OCI-LY7 (cell line): ENCODE measurements around the gene CLTRN. TPM values are rescaled to one million over a fixed set of nuclear protein-coding genes. Genes with fewer than 3 reads are reported as not detected.

Experiments
- BruUV-seq: library from RNA; stranded (reverse); fragments of 400-500 nt; replicated peaks from 2 replicates; lab custom pipeline; 2021; lab: Mats Ljungman, UMichigan
- CTCF ChIA-PET: fragments of 300-600 bp; sonication (Branson Sonifier 250); formaldehyde crosslinking; loops from one replicate; lab custom pipeline; 2022; ENCODE audit warnings: antibody characterized with exemption; ENCODE audit not compliant: unreplicated experiment; lab: Charles Lee
- POLR2A ChIA-PET: fragments of 300-600 bp; sonication (Branson Sonifier 250); formaldehyde crosslinking; loops from one replicate; lab custom pipeline; 2022; ENCODE audit warnings: antibody characterized with exemption; lab: Charles Lee
- DNase-seq: peaks from one replicate; pipeline ENCODE4 v3.0.0-alpha.2; 2015; ENCODE audit warnings: low spot score
- H2AFZ ChIP-seq: fragments of 200-600 bp; sonication (generic), shearing (Covaris generic); 2 replicates; pipeline ENCODE4 v1.6.1; 2014; ENCODE audit warnings: mild to moderate bottlenecking, antibody characterized with exemption, low read length, moderate library complexity
- H3K27ac ChIP-seq: fragments of 200-600 bp; sonication (generic); 2 replicates; pipeline ENCODE4 v1.5.1; 2014; ENCODE audit warnings: mixed run types, low read depth, mild to moderate bottlenecking, moderate library complexity, low read length, inconsistent platforms; ENCODE audit not compliant: poor library complexity, severe bottlenecking
- H3K36me3 ChIP-seq: fragments of 200-600 bp; sonication (generic); 2 replicates; pipeline ENCODE4 v1.6.1; 2014; ENCODE audit warnings: mild to moderate bottlenecking, antibody characterized with exemption, low read length, moderate library complexity, mixed read lengths; ENCODE audit not compliant: insufficient read depth
- H3K4me1 ChIP-seq: fragments of 200-600 bp; sonication (generic); 2 replicates; pipeline ENCODE4 v1.5.1; 2014; ENCODE audit warnings: mild to moderate bottlenecking, low read length; ENCODE audit not compliant: insufficient read depth, poor library complexity, severe bottlenecking
- H3K4me2 ChIP-seq: fragments of 200-600 bp; sonication (generic); 2 replicates; pipeline ENCODE4 v1.6.1; 2014; ENCODE audit warnings: mild to moderate bottlenecking, low read length
- H3K4me3 ChIP-seq: fragments of 200-600 bp; sonication (generic); 2 replicates; pipeline ENCODE4 v1.5.1; 2014; ENCODE audit warnings: mild to moderate bottlenecking, low read depth, low read length; ENCODE audit not compliant: poor library complexity, severe bottlenecking
- H3K79me2 ChIP-seq: fragments of 200-600 bp; sonication (generic); 2 replicates; pipeline ENCODE4 v1.6.1; 2016; ENCODE audit warnings: low read depth, mild to moderate bottlenecking, low read length, moderate library complexity, mixed read lengths; ENCODE audit not compliant: insufficient read depth
- H3K9me2 ChIP-seq: fragments of 200-600 bp; sonication (generic); 2 replicates; pipeline ENCODE4 v1.6.1; 2016; ENCODE audit warnings: mild to moderate bottlenecking, low read length, mixed read lengths; ENCODE audit not compliant: insufficient read depth
- H3K9me3 ChIP-seq: fragments of 200-600 bp; sonication (generic); 2 replicates; pipeline ENCODE4 v1.6.1; 2014; ENCODE audit warnings: mild to moderate bottlenecking, mixed run types, low read length, mixed read lengths
- H4K20me1 ChIP-seq: fragments of 200-600 bp; sonication (generic); 2 replicates; pipeline ENCODE4 v1.6.1; 2014; ENCODE audit warnings: mild to moderate bottlenecking, antibody characterized with exemption, low read length, moderate library complexity, mixed read lengths; ENCODE audit not compliant: insufficient read depth
- CTCF ChIP-seq: fragments of 200-600 bp; sonication (generic); conservative IDR thresholded peaks from 2 replicates; pipeline ENCODE4 v1.5.1; 2014; ENCODE audit warnings: mild to moderate bottlenecking, antibody characterized with exemption, low read length, moderate library complexity, mixed read lengths
- EZH2phosphoT487 ChIP-seq: fragments of 200-600 bp; sonication (generic); IDR thresholded peaks from 2 replicates; pipeline ENCODE4 v1.6.1; 2018; ENCODE audit warnings: low read depth, borderline replicate concordance, mild to moderate bottlenecking, mixed run types, antibody characterized with exemption, low read length, moderate library complexity, mixed read lengths
- intact Hi-C: fragments of 100-400 bp; cut with micrococcal nuclease; formaldehyde crosslinking; loops from one replicate; pipeline ENCODE4 v1.10.0; 2022; ENCODE audit not compliant: unreplicated experiment
- total RNA-seq, 2 experiments: library from RNA; depleted of rRNA in 1 of 2; stranded (reverse); fragments of >200 nt in 1 of 2; shearing (Covaris generic) in 1 of 2; gene quantifications; 2 replicates each; pipeline ENCODE4 v1.2.3, GENCODE V29; 2014 to 2022

Gene CLTRN
- total RNA-seq, 2 experiments from 2014 or later, result not detected

GRCh38 chrX:15702488-15703371 is 38.1 kb upstream of the CLTRN start:
- H3K4me2 ChIP-seq, result no peak overlapping the region
- no peaks in the 10 kb centered on the region for H4K20me1 ChIP-seq
- H3K4me1 ChIP-seq, result no peaks in the 10 kb centered on the region
- ChIA-PET CTCF (no interaction called here), POLR2A (interaction anchor here (0.6 kb wide), 1 partner anchor 103 kb away, joined by 3 read pairs; no protein-coding TSS in a partner anchor)
- no peak overlapping the region for H2AFZ ChIP-seq
- intact Hi-C loops, result no loop called here
- no peaks in the 10 kb centered on the region for H3K79me2 ChIP-seq
- DNase-seq, result no peak
- no TSS peak for BruUV-seq
- no peaks in the 10 kb centered on the region for H3K9me3 ChIP-seq
- H3K36me3 ChIP-seq, result peaks cover 20% of the 10 kb centered on the region
- TF ChIP-seq CTCF (no peak), EZH2phosphoT487 (no peak)
- H3K27ac ChIP-seq, result no peak overlapping the region
- H3K9me2 ChIP-seq, result no peaks in the 10 kb centered on the region
- no peak overlapping the region for H3K4me3 ChIP-seq

GRCh38 chrX:15696516-15696915 is 31.9 kb upstream of the CLTRN start:
- no peak overlapping the region for H3K4me2 ChIP-seq
- no peaks in the 10 kb centered on the region for H3K79me2 ChIP-seq
- no peaks in the 10 kb centered on the region for H3K9me3 ChIP-seq
- no peak overlapping the region for H2AFZ ChIP-seq
- H3K36me3 ChIP-seq, result peaks cover 61% of the 10 kb centered on the region
- POLR2A ChIA-PET, result no interaction called here
- TF ChIP-seq EZH2phosphoT487 (no peak), CTCF (no peak)
- H3K4me1 ChIP-seq, result no peaks in the 10 kb centered on the region
- no TSS peak for BruUV-seq
- H3K9me2 ChIP-seq, result no peaks in the 10 kb centered on the region
- H3K27ac ChIP-seq, result no peak overlapping the region
- no peaks in the 10 kb centered on the region for H4K20me1 ChIP-seq
- DNase-seq, result no peak
- no peak overlapping the region for H3K4me3 ChIP-seq
- intact Hi-C loops, result no loop called here
- CTCF ChIA-PET, result no interaction called here

GRCh38 chrX:15694941-15695451 is 30.4 kb upstream of the CLTRN start:
- Histone ChIP-seq H3K9me3 (no peaks in the 10 kb centered on the region), H3K27ac (no peak overlapping the region), H3K36me3 (peaks cover 65% of the 10 kb centered on the region), H3K79me2 (no peaks in the 10 kb centered on the region), H2AFZ (no peak overlapping the region), H3K9me2 (no peaks in the 10 kb centered on the region), H3K4me2 (no peak overlapping the region), H4K20me1 (no peaks in the 10 kb centered on the region), H3K4me3 (no peak overlapping the region), H3K4me1 (no peaks in the 10 kb centered on the region)
- DNase-seq, result no peak
- ChIA-PET POLR2A (no interaction called here), CTCF (no interaction called here)
- intact Hi-C loops, result no loop called here
- TF ChIP-seq EZH2phosphoT487 (no peak), CTCF (no peak)
- no TSS peak for BruUV-seq
